SK-N-SH treated with all-trans-retinoic acid at 6 μM for 48 hours (cell line): ENCODE data around the gene HES6.

ENCODE experiments used
- ATAC-seq: fragments of 200-7000 bp; cut with Tn5 transposase; 3 replicates; pipeline ENCODE4 v1.9.1; 2020; ENCODE audit warnings: mild to moderate bottlenecking, moderate library complexity
- BACH2 ChIP-seq: fragments of 250-450 bp; sonication (Bioruptor Pico); IDR thresholded peaks from 2 replicates; pipeline ENCODE4 v1.9.0; 2021; ENCODE audit warnings: mild to moderate bottlenecking, borderline replicate concordance
- CSDC2 ChIP-seq: fragments of 250-450 bp; sonication (Bioruptor Pico); IDR thresholded peaks from 2 replicates; pipeline ENCODE4 v1.5.0; 2020; ENCODE audit warnings: mild to moderate bottlenecking, moderate library complexity
- ESRRG ChIP-seq: fragments of 250-450 bp; sonication (Bioruptor Pico); IDR thresholded peaks from 2 replicates; pipeline ENCODE4 v1.6.1; 2021; ENCODE audit warnings: mild to moderate bottlenecking
- GLIS3 ChIP-seq: fragments of 250-450 bp; sonication (Bioruptor Pico); IDR thresholded peaks from 2 replicates; pipeline ENCODE4 v1.5.0; 2020; ENCODE audit warnings: mild to moderate bottlenecking, moderate library complexity
- ISL1 ChIP-seq: fragments of 250-450 bp; sonication (Bioruptor Pico); IDR thresholded peaks from 2 replicates; pipeline ENCODE4 v2.1.2; 2022; ENCODE audit warnings: mild to moderate bottlenecking, moderate library complexity
- OSR1 ChIP-seq: fragments of 250-450 bp; sonication (Bioruptor Pico); IDR thresholded peaks from 2 replicates; pipeline ENCODE4 v1.8.0; 2022; ENCODE audit warnings: moderate library complexity, mild to moderate bottlenecking, inconsistent platforms
- PATZ1 ChIP-seq: fragments of 250-450 bp; sonication (Bioruptor Pico); IDR thresholded peaks from 2 replicates; pipeline ENCODE4 v1.8.0; 2020; ENCODE audit warnings: mild to moderate bottlenecking, moderate library complexity, borderline replicate concordance
- POU6F1 ChIP-seq: fragments of 250-450 bp; sonication (Bioruptor Pico); IDR thresholded peaks from 2 replicates; pipeline ENCODE4 v1.8.0; 2021; ENCODE audit warnings: low read depth, mild to moderate bottlenecking, moderate library complexity, borderline replicate concordance
- PPARA ChIP-seq: fragments of 250-450 bp; sonication (Bioruptor Pico); IDR thresholded peaks from 2 replicates; pipeline ENCODE4 v1.5.0; 2020; ENCODE audit warnings: mild to moderate bottlenecking, borderline replicate concordance
- RARB ChIP-seq: fragments of 250-450 bp; sonication (Bioruptor Pico); IDR thresholded peaks from 2 replicates; pipeline ENCODE4 v1.8.0; 2021; ENCODE audit warnings: mild to moderate bottlenecking, moderate library complexity
- SNAI2 ChIP-seq: fragments of 250-450 bp; sonication (Bioruptor Pico); IDR thresholded peaks from 2 replicates; pipeline ENCODE4 v1.5.0; 2020; ENCODE audit warnings: mild to moderate bottlenecking, moderate library complexity
- TCF4 ChIP-seq: fragments of 250-450 bp; sonication (Bioruptor Pico); IDR thresholded peaks from 2 replicates; pipeline ENCODE4 v1.8.0; 2021; ENCODE audit warnings: mild to moderate bottlenecking, moderate library complexity, borderline replicate concordance
- TOX ChIP-seq: fragments of 250-450 bp; sonication (Bioruptor Pico); IDR thresholded peaks from 2 replicates; pipeline ENCODE4 v1.8.0; 2021; ENCODE audit warnings: mild to moderate bottlenecking, moderate library complexity, borderline replicate concordance
- ZFP3 ChIP-seq: fragments of 250-450 bp; sonication (Bioruptor Pico); IDR thresholded peaks from 2 replicates; pipeline ENCODE4 v1.5.0; 2020; ENCODE audit warnings: mild to moderate bottlenecking, moderate library complexity
- ZFP30 ChIP-seq: fragments of 450-650 bp; formaldehyde crosslinking; IDR thresholded peaks from 2 replicates; pipeline ENCODE4 v1.5.0; 2022; ENCODE audit warnings: mild to moderate bottlenecking, moderate library complexity
- ZNF565 ChIP-seq: fragments of 450-650 bp; formaldehyde crosslinking; conservative IDR thresholded peaks from 2 replicates; pipeline ENCODE4 v1.5.0; 2020; ENCODE audit warnings: low read depth, mild to moderate bottlenecking, moderate library complexity
- ZNF70 ChIP-seq: fragments of 450-650 bp; formaldehyde crosslinking; IDR thresholded peaks from 2 replicates; pipeline ENCODE4 v1.5.0; 2020; ENCODE audit warnings: mild to moderate bottlenecking, moderate library complexity
- ZNF8 ChIP-seq: fragments of 450-650 bp; formaldehyde crosslinking; IDR thresholded peaks from 2 replicates; pipeline ENCODE4 v1.5.0; 2020; ENCODE audit warnings: mild to moderate bottlenecking, moderate library complexity
- TF ChIP-seq, protein P1 (sequence below): fragments of 250-450 bp; sonication (Bioruptor Pico); IDR thresholded peaks from 2 replicates; pipeline ENCODE4 v1.5.0; 2020; ENCODE audit warnings: mild to moderate bottlenecking, moderate library complexity
- TF ChIP-seq, protein P2 (sequence below): fragments of 250-450 bp; sonication (Bioruptor Pico); IDR thresholded peaks from 2 replicates; pipeline ENCODE4 v1.5.1; 2021; ENCODE audit warnings: mild to moderate bottlenecking, moderate library complexity
- TF ChIP-seq, protein P3 (sequence below): fragments of 250-450 bp; sonication (Bioruptor Pico); IDR thresholded peaks from 2 replicates; pipeline ENCODE4 v1.5.1; 2020; ENCODE audit warnings: low read depth, mild to moderate bottlenecking, moderate library complexity

Gene HES6

DNA sequence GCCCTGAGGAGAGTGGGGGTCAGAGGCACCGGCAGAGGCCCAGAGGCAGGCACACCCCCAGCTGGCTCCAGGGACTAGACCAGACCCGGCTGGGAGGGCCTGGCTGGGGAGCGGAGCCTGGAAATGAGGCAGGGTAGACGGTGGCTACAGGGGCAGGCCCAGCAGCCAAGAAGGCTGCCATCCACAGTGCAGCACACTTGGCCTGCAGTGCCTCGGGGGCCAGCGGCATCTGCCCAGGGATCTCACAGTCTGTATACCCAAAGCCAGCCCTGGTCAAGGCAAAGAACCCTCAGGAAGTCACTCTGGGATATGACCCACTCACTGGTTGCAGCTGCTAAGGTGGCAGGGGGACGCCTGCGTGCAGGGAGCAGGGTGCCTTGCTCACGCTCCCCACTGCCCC lies 30.8 kb upstream of the HES6 start:
- no peak for TF ChIP-seq POU6F1 (CRISPR knock-in tag)
- TF ChIP-seq RARB (CRISPR knock-in tag): no peak
- no peak for TF ChIP-seq OSR1
- no peak for TF ChIP-seq ZFP3 (CRISPR knock-in tag)
- TF ChIP-seq ZNF565: no peak
- no peak for TF ChIP-seq ZNF8 (CRISPR knock-in tag)
- no peak for TF ChIP-seq ZFP30 (CRISPR knock-in tag)
- no peak for TF ChIP-seq GLIS3 (CRISPR knock-in tag)
- no peak for TF ChIP-seq ZNF70
- no peak for TF ChIP-seq TOX
- no peak for TF ChIP-seq CSDC2 (CRISPR knock-in tag)
- TF ChIP-seq ISL1 (CRISPR knock-in tag): no peak
- no peak for ATAC-seq

- ATAC-seq: no peak
- TF ChIP-seq PATZ1 (CRISPR knock-in tag) (no peak), ZFP3 (CRISPR knock-in tag) (no peak), TOX (no peak), ZNF8 (CRISPR knock-in tag) (no peak), PPARA (no peak), SNAI2 (CRISPR knock-in tag) (no peak), TCF4 (CRISPR knock-in tag) (no peak)
These were observed 29.9 kb upstream of the HES6 start for GRCh38 chr2:238269741-238270140.

- no peak for ATAC-seq
- TF ChIP-seq, protein P1, sequence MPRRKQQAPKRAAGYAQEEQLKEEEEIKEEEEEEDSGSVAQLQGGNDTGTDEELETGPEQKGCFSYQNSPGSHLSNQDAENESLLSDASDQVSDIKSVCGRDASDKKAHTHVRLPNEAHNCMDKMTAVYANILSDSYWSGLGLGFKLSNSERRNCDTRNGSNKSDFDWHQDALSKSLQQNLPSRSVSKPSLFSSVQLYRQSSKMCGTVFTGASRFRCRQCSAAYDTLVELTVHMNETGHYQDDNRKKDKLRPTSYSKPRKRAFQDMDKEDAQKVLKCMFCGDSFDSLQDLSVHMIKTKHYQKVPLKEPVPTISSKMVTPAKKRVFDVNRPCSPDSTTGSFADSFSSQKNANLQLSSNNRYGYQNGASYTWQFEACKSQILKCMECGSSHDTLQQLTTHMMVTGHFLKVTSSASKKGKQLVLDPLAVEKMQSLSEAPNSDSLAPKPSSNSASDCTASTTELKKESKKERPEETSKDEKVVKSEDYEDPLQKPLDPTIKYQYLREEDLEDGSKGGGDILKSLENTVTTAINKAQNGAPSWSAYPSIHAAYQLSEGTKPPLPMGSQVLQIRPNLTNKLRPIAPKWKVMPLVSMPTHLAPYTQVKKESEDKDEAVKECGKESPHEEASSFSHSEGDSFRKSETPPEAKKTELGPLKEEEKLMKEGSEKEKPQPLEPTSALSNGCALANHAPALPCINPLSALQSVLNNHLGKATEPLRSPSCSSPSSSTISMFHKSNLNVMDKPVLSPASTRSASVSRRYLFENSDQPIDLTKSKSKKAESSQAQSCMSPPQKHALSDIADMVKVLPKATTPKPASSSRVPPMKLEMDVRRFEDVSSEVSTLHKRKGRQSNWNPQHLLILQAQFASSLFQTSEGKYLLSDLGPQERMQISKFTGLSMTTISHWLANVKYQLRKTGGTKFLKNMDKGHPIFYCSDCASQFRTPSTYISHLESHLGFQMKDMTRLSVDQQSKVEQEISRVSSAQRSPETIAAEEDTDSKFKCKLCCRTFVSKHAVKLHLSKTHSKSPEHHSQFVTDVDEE (CRISPR knock-in tag): no peak
- TF ChIP-seq ESRRG (no peak), OSR1 (no peak), ZNF8 (CRISPR knock-in tag) (no peak), CSDC2 (CRISPR knock-in tag) (no peak), BACH2 (CRISPR knock-in tag) (no peak), ZFP3 (CRISPR knock-in tag) (no peak), RARB (CRISPR knock-in tag) (no peak), PATZ1 (CRISPR knock-in tag) (no peak), PPARA (no peak), ISL1 (CRISPR knock-in tag) (no peak)
- TF ChIP-seq, protein P2, sequence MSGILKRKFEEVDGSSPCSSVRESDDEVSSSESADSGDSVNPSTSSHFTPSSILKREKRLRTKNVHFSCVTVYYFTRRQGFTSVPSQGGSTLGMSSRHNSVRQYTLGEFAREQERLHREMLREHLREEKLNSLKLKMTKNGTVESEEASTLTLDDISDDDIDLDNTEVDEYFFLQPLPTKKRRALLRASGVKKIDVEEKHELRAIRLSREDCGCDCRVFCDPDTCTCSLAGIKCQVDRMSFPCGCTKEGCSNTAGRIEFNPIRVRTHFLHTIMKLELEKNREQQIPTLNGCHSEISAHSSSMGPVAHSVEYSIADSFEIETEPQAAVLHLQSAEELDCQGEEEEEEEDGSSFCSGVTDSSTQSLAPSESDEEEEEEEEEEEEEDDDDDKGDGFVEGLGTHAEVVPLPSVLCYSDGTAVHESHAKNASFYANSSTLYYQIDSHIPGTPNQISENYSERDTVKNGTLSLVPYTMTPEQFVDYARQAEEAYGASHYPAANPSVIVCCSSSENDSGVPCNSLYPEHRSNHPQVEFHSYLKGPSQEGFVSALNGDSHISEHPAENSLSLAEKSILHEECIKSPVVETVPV (CRISPR knock-in tag): no peak
- TF ChIP-seq, protein P3, sequence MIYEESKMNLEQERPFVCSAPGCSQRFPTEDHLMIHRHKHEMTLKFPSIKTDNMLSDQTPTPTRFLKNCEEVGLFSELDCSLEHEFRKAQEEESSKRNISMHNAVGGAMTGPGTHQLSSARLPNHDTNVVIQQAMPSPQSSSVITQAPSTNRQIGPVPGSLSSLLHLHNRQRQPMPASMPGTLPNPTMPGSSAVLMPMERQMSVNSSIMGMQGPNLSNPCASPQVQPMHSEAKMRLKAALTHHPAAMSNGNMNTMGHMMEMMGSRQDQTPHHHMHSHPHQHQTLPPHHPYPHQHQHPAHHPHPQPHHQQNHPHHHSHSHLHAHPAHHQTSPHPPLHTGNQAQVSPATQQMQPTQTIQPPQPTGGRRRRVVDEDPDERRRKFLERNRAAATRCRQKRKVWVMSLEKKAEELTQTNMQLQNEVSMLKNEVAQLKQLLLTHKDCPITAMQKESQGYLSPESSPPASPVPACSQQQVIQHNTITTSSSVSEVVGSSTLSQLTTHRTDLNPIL (CRISPR knock-in tag): no peak
These were observed 28.2 kb upstream of the HES6 start for GRCh38 chr2:238267884-238268680.
